Pancreas (tissue), 10 donors: Measurements from ENCODE around the gene KCNF1. TPM values are rescaled to one million over a fixed set of nuclear protein-coding genes. Genes with fewer than 3 reads are reported as not detected.

Experiments
- ATAC-seq, 4 donors: fragments of 200-7000 bp; cut with Tn5 transposase; one replicate each; pipeline versions ENCODE4 v1.8.0 to v1.9.1; 2020; ENCODE audit warnings: mild to moderate bottlenecking in 4 of 4, moderate library complexity in 4 of 4
- DNase-seq, 6 donors: peaks; one replicate each; pipeline ENCODE4 v3.0.0-alpha.2; 2020
- FAIRE-seq: peaks from 2 replicates; lab custom pipeline; 2012; peaks lifted over from hg19 to GRCh38; lab: Jason Lieb, UNC
- H3K27ac ChIP-seq, 4 donors: fragments of 200-600 bp; sonication (generic); 1 replicate in 3 of 4; 2 replicates in 1 of 4; pipeline versions ENCODE4 v1.5.0 to v1.8.0; 2020
- H3K27me3 ChIP-seq, 4 donors: fragments of 200-600 bp; one replicate each; pipeline ENCODE4 v1.8.0; 2021
- H3K36me3 ChIP-seq, 3 donors: fragments of 200-600 bp; sonication (generic) in 1 of 3; one replicate each; pipeline versions ENCODE4 v1.5.0 to v1.8.0; 2020 to 2021
- H3K4me1 ChIP-seq, 3 donors: fragments of 200-600 bp; one replicate each; pipeline ENCODE4 v1.8.0; 2021
- H3K4me3 ChIP-seq, 4 donors: fragments of 200-600 bp; sonication (generic) in 2 of 4; one replicate each; pipeline versions ENCODE4 v1.5.0 to v1.8.0; 2020 to 2021
- H3K9me3 ChIP-seq, 4 donors: fragments of 200-600 bp; one replicate each; pipeline ENCODE4 v1.8.0; 2021
- WGBS, 2 donors: extraction: QIAGEN DNeasy Blood & Tissue Kit; methylation state at CpG; one replicate each; pipeline ENCODE4 v1.1.7; 2013; 5-methylcytosine and 5-hydroxymethylcytosine counted together
- intact Hi-C, 3 donors: fragments of 100-400 bp; cut with DNase I; formaldehyde crosslinking; loops; one replicate each; pipeline versions ENCODE4 v1.11.1 to v1.14.2; 2022
- polyA plus RNA-seq, 2 donors: library from polyadenylated mRNA; stranded (reverse); fragments of 200-250 nt; gene quantifications; one replicate each; pipeline ENCODE4 v1.2.3, GENCODE V29; 2013
- total RNA-seq, 6 donors: library from RNA; stranded (reverse); fragmentation: NEBNext Ultra II Directional in 4 of 6; extraction: Animal tissue kit (Norgen Biotek cat#: 25700) in 4 of 6; gene quantifications; one replicate each; pipeline versions ENCODE4 v1.2.1 to v1.2.4, GENCODE V29; 2021 to 2023
- TF ChIP-seq, protein P1 (sequence below), 4 donors: fragments of 200-600 bp; sonication (generic) in 3 of 4; IDR thresholded peaks; one replicate each; pipeline versions ENCODE4 v1.5.0 to v1.8.0; 2021; ENCODE audit warnings: antibody characterized with exemption in 4 of 4
- donor health status: healthy with polysubstance abuse.
- donor health status: DM: no; HTN: no; CAD: no; lungs with moderate emphysema.
- donor health status: DM: no; HTN: no; CAD: no.
- donor health status: control.
- donor health status: control.
- donor health status: Bipolar disorder and iron deficiency.
- donor health status: DM: yes; HTN: yes; CAD: no.
- donor health status: DM: no; HTN: no; CAD: no.
- donor health status: DM: no; HTN: no; CAD: no.
- donor health status: DM: yes; HTN: yes; CAD: no.

KCNF1 gene
- total and polyA plus RNA-seq, 8 donors = 0.08 to 15.8 (median 0.52) TPM

- intact Hi-C loops = no loop called here
- H3K36me3 ChIP-seq = no peaks in the 10 kb centered on the region
- no peaks in the 10 kb centered on the region for H3K9me3 ChIP-seq
- no peak for DNase-seq
- H3K27ac ChIP-seq = no peak overlapping the region
- H3K27me3 ChIP-seq = no peaks in the 10 kb centered on the region
- TF ChIP-seq, protein P1, sequence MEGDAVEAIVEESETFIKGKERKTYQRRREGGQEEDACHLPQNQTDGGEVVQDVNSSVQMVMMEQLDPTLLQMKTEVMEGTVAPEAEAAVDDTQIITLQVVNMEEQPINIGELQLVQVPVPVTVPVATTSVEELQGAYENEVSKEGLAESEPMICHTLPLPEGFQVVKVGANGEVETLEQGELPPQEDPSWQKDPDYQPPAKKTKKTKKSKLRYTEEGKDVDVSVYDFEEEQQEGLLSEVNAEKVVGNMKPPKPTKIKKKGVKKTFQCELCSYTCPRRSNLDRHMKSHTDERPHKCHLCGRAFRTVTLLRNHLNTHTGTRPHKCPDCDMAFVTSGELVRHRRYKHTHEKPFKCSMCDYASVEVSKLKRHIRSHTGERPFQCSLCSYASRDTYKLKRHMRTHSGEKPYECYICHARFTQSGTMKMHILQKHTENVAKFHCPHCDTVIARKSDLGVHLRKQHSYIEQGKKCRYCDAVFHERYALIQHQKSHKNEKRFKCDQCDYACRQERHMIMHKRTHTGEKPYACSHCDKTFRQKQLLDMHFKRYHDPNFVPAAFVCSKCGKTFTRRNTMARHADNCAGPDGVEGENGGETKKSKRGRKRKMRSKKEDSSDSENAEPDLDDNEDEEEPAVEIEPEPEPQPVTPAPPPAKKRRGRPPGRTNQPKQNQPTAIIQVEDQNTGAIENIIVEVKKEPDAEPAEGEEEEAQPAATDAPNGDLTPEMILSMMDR (IDR thresholded peaks at IDR 0.05) = no peak
- ATAC-seq = peak in 1 of 4 donors; percentile 12
- H3K4me1 ChIP-seq = no peaks in the 10 kb centered on the region
- no peak for FAIRE-seq
- no peak overlapping the region for H3K4me3 ChIP-seq
- 69 to 76% methylated on average over 14 of the region's 14 CpGs for WGBS, 2 donors
Measured at GRCh38 chr2:10864861-10865636, 46.7 kb upstream of the KCNF1 start.

GRCh38 chr2:10865841-10866240, 45.9 kb upstream of the KCNF1 start:
- FAIRE-seq = no peak
- no peak overlapping the region for H3K27ac ChIP-seq

GRCh38 chr2:10867692-10868420, 43.9 kb upstream of the KCNF1 start:
- no peak for ATAC-seq

More at GRCh38 chr2:10865841-10866240, 45.9 kb upstream of the KCNF1 start:
- TF ChIP-seq, protein P1 (IDR thresholded peaks at IDR 0.05) = no peak
- no peaks in the 10 kb centered on the region for H3K36me3 ChIP-seq
- DNase-seq = no peak
- 69 to 70% methylated on average over 10 of the region's 10 CpGs for WGBS, 2 donors
- ATAC-seq = no peak
- no peak overlapping the region for H3K4me3 ChIP-seq
- no peaks in the 10 kb centered on the region for H3K9me3 ChIP-seq
- no peaks in the 10 kb centered on the region for H3K4me1 ChIP-seq
- intact Hi-C loops = no loop called here
- no peaks in the 10 kb centered on the region for H3K27me3 ChIP-seq

GRCh38 chr2:10868465-10869314, 43.0 kb upstream of the KCNF1 start:
- Histone ChIP-seq H3K9me3 (no peaks in the 10 kb centered on the region), H3K36me3 (no peaks in the 10 kb centered on the region), H3K27me3 (no peaks in the 10 kb centered on the region), H3K4me1 (no peaks in the 10 kb centered on the region), H3K4me3 (no peak overlapping the region), H3K27ac (no peak overlapping the region)
- no peak for FAIRE-seq
- intact Hi-C loops = no loop called here
- TF ChIP-seq, protein P1 (IDR thresholded peaks at IDR 0.05) = no peak
- ATAC-seq = no peak
- 86 to 89% methylated on average over 15 of the region's 15 CpGs for WGBS, 2 donors
- DNase-seq = no peak

More at GRCh38 chr2:10867692-10868420, 43.9 kb upstream of the KCNF1 start:
- no peaks in the 10 kb centered on the region for H3K9me3 ChIP-seq
- FAIRE-seq = no peak
- H3K4me1 ChIP-seq = no peaks in the 10 kb centered on the region
- H3K27me3 ChIP-seq = no peaks in the 10 kb centered on the region
- no peak overlapping the region for H3K27ac ChIP-seq
- no peak for DNase-seq
- no peaks in the 10 kb centered on the region for H3K36me3 ChIP-seq
- 71 to 77% methylated on average over 6 of the region's 6 CpGs for WGBS, 2 donors
- no peak overlapping the region for H3K4me3 ChIP-seq
- TF ChIP-seq, protein P1 (IDR thresholded peaks at IDR 0.05) = no peak
- intact Hi-C loops = no loop called here
